Activated T-cell treated with anti-CD3 and anti-CD28 coated beads for 1 hour (primary cell): Measurements from ENCODE around the gene SPDYE3.
"Not testable (repeated sequence)": the region's sequence is repeated elsewhere in the genome, so short reads cannot be mapped to it uniquely, and the experiment has no call there.

Experiments
- DNase-seq: peaks from one replicate; pipeline ENCODE4 v3.0.0-alpha.2; 2020; ENCODE audit warnings: low read depth

The SPDYE3 gene

DNA sequence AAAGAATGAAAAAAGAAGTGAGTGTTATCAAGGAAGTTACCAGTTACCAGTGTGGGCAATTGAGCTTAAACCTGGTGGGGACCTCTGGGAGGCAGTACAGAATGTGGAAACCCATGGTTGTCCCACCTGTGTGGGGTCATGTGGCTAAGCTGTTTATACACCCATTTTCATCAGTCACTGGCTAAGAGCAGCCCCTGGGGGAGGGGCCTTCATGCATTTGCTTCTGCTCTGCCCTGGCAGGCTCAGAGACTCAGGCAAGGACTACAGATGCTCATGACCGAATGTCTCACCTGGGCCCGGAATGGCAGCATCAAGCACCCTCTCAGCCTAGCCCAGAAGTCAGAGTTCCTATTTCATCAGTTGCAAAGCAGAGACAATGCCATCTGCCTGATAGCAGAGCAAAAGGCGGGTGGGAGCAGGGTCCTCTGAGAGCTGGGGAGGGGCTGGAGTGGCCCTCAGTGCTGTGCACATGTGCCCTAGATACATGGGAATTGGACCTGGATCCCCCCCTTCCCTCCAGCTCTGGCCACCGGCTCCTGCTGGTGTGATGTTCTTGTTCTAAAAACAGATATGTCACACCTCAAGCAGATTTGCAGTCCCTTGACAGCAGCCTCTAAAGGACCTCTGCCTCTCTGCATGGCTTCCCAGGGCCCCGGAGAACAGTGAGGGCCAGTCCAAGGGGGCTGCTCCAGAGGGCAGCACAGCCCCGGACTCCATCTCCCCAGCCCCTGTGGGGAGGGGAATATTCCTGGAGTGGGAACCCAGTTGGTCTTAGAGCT is 20.1 kb upstream of the SPDYE3 start:
- not testable (repeated sequence) for DNase-seq

DNA sequence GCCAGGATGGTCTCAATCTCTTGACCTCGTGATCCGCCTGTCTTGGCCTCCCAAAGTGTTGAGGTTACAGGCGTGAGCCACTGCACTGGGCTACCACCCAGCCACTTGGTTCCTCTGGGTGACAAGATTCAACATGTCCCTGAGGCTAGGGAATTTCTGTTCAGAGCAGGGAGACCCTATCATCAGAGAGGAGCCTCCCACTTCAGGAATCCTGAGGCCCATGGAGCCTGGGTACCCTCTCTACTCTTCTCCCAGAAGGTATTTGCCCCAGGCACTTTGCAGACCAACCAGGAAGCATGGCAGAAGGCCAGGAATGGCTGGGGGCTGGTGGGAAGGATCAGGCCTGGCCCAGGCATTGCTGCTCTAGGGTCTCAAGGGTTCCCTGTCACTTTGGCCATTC is 19.2 kb upstream of the SPDYE3 start:
- DNase-seq, result not testable (repeated sequence)

DNA sequence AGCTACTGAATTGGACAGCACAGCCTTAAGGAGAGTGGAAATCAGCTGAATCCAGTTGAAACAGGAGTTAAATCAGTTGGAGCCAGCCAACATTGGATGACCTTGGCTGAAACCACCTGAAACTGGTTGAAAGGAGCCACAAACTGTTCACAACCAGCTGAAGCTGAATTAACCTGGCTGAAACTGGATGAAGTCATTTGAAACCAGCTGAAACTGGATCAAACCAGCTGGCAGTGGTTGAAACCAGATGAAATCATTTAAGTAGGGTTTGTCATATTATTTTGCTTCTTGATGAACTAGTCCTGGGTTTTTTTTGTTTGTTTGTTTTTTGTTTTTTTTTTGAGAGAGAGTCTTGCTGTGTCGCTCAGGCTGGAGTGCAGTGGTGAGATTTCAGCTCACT is 15.3 kb upstream of the SPDYE3 start:
- DNase-seq, result not testable (repeated sequence)

DNA sequence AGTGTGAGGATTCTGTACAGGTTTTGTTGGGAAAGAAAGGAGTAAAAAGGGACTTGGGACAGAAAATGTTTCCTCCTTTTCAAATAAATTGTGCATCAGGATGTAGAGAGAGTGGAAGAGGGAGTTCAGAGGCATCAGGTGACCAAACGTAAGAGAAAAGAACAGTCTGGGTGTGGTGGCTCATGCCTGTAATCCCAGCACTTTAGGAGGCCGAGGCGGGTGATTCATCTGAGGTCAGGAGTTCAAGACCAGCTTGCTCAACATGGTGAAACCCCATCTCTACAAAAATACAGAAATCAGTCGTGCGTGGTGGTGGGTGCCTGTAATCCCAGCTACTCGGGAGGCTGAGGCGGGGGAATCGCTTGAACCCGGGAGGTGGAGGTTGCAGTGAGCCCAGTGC is 12.2 kb upstream of the SPDYE3 start:
- DNase-seq, result not testable (repeated sequence)

DNA sequence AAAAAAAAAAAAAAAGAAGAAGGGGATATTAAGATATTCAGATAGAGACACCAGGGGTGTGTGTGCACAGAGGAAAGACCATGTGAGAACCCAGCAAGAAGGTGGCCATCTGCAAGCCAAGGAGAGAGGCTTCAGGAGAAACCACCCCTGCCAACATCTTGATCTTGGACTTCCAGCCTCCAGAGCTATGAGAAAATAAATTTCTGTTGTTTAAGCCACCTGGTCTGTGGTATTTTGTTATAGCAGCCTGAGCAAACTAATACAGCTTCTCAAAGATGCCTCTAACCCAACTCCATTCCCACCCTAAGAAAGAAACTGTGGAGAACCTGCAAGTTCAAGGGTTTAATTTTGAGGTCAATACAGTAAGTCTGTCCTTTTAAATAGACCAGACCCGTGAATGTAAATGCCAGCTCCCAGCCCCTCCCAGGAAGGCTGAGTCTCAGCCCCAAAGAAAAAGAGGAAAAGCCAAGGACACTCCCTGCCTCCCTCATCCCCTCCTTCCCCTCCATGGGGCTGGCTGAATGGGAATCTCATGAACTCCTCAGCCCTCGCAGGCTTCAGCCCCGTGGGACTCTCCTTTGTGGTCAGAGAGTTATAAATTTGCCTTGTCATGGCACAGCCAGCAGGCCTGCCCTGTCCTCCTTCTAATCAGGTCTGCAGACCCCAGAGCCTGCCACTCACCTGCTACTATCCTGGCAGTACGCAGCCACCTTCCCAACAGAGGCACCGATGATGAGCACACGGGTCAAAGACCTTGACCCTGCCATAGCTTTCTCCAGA is 9.5 kb upstream of the SPDYE3 start:
- DNase-seq, result not testable (repeated sequence)

DNA sequence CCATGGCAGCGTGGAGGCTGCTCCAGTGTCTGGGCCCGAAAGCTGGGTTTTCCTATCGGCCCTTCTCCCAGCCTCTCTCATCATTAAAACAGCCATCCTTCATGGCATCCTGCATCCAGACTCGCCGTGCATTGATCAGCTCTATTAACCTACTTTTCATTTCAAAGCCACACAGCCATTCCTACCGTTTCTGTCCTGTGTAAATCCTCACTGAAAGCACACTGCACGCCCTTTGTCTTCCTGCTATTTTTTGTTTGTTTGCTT is 8.9 kb upstream of the SPDYE3 start:
- not testable (repeated sequence) for DNase-seq

DNA sequence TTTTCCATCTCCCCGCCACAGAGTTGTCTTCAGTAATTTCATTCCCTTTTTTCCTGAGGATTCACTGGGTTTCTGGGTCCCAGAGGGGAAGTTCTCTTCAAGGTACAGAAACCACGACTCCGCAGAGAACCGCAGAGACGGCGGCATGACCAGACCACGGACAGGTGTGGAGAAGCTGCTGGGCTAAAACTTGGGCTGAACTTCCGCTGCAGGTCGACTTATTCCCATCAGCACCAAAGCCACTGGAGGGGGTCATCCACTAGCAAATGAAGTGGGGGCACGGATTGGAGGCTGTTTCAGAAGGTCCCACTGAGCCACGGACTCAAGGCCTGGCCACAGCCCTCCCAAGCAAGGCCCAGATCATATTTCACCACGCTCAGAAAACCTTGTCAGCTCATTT is 3.0 kb upstream of the SPDYE3 start:
- DNase-seq, result not testable (repeated sequence)

DNA sequence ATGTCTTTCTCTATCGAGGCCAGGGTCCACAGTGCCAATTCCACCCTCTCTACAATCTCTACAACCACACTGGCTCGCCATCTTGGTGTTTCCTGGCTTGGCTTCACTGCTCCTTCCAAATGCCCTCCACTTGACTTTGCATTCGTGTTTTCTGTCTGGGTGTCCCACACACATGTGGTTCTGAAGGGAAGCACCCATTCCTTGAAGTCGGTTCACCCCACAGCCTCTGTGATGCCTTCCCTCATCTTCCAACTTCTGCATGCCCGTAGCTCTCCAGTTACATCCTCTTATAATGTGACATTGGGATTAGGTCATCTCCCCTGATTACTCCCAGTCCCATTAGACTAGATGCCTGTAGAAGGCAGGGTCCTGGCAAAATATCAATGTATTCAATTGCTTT is 10.8 kb downstream of the SPDYE3 start:
- DNase-seq, result not testable (repeated sequence)

DNA sequence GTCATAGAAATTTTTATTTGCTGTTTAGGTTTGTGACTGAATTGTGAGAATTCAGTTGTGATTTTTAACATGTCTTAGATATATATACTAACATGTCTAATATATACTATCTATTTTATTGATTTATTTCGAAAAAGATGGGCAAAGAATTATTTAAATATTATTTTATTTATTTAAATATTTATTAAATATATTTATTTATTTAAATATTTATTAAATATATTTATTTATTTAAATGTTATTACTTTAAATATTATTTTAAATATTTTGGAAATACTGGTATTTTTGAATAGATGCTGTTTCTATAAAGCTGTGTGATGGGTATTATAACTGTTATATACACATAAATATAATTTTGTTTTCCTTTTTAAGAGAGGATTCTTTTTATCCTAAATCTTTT is 14.1 kb downstream of the SPDYE3 start:
- not testable (repeated sequence) for DNase-seq

DNA sequence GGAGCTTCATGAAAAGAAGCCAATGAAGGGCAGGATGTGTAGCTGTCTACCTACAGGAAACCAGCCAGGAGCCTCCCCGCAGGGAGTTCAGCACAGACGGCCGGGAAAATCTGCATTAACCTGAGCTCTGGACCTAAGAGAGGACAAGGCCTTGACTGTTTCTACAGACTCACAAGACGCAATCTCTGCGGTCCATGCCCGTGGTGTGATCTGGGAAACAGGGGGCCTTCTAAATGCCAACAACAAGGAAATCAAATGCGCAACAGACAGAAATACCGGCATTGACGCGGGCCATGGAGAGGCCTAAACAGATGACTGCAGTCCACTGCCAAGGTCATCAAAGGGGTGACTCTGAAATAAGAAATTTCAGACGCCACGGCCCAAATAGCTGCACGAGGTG is 16.7 kb downstream of the SPDYE3 start:
- not testable (repeated sequence) for DNase-seq

DNA sequence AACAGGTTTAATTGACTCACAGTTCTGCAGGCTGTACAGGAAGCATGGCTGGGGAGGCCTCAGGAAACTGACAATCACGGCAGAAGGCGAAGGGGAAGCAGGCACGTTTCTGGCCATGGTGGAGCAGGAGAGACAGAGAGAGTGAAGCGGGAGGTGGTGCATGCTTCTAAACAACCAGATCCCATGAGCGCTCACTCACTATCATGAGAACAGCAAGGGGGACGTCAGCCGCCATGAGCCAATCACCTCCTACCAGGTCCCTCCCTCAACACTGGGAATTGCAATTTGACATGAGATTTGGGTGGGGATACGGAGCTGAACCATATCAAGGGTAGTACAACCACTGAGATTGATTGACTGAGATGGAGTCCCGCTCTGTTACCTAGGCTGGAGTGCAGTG is 18.2 kb downstream of the SPDYE3 start:
- DNase-seq, result not testable (repeated sequence)

DNA sequence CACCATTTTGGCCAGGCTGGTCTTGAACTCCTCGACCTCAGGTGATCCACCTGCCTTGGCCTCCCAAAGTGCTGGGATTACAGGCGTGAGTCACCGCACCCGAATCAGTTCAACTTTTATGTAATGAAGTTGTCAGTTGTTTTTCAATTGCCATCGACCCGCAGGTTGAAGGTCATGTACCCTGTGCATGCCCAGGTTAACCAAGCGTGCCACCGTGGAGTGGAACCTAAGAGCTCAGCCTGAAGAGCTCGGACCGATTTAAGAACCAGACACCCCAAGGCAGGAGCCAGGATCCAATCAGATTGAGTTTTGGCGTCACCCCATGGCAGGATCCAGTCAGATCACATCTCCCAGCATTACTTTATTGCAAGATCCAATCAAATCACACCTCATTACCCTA is 19.4 kb downstream of the SPDYE3 start:
- DNase-seq, result not testable (repeated sequence)

DNA sequence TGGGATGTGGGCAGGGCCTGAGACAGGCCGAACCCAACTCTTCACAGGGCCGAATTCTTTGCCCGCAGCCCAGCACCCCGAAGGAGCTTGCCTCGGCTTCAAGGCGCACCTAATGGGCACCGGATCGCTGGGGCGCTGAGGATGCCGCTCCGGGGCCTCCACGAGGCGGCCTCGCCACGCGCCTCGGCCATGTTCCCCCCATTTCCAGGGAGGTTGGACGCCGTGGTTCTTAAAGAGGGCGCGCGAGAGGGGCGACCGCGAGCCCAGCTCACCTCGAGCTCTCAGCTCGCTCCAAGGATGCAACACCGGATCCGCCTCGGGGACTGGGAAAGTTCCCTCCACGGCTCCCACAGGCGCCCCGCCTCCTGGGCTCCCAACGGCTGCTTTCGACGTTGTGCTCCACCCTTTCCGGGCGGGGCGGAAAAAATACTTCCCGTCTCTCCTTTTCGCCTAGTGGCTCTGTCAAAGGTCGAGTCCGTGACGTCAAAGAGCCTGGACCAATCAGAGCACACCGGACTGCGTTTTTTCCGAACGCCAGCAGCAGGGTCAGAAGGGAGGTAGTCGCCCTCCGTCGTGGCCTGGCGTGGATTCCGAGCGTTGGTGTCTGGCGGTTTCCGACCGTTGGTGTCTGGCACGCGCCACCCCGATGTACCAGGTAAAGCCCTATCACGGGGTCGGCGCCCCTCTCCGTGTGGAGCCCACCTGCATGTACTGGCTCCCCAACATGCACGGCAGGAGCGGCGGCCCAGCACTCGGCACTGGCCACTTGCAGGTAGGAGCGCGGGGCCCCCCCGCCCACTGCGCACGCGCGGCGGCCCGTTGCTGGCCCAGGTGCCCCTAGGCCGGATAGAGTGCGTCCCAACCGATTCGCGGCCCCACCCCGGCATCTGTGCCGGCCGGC is 28.3 kb downstream of the SPDYE3 start:
- peak; percentile 67 for DNase-seq

DNA sequence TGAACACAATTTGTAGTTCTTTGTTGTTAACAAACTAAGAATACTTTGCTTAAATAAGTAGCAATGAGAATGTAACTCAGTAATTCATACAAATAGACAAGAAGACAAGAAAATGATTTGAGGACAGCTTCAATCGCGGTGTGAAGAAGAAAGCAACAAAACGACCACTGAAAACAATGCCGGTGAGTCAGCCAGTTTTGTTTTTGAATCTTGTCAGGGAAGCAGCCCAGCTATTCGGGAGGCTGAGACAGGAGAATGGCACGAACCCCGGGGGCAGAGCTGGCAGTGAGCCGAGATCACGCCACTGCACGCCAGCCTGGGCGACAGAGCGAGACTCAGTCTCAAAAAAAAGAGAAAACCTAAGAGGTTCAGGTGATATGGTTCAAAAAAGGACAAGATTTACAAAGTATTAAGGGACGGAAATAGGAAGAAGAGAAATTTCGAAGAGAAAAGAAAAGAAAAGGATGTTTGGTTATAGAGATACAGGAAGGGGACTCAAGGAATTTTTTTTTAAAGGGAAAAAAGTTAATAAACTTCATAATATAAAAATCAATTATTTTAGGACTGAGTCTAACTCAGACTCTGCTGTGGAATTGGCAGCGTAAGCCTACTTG is 30.7 kb downstream of the SPDYE3 start:
- not testable (repeated sequence) for DNase-seq

DNA sequence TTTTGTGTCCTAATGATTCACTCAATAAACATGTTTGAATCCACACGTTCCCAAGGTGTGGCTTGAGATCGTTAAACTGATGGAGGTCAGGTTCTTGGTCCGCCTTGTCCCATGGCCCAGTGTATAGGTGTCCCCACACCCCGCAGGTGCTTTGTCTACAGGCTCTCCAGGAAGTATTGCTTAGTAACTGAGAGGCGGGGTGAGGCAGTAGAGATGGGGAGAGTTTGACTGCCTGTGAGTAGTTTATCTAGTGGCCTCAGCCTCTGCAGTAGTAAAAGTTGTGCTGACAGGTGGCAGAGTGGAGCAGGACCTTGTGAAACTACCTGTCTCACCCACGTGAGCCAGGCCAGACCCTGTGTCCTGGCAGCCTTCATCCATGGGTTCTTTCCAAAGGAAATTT is 33.8 kb downstream of the SPDYE3 start:
- not testable (repeated sequence) for DNase-seq

DNA sequence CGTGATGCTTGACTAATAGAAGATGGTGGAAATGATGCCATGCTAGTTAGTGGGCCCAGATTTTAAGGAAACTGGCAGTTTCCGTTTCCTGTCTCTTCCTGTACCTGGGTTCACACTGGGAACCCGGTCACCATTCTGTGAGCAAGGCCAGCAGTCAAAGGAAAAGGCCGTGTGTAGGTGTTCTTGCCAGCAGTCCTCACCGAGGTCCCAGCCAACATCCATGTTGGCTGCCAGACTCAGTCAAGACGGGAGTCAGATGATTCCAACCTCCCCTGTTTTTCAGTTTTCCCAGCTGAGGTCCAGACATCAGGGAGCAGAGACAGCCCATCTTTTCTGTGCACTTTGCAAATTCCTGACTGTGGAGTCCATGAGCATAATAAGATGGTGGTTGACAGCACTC is 35.3 kb downstream of the SPDYE3 start:
- no peak for DNase-seq

DNA sequence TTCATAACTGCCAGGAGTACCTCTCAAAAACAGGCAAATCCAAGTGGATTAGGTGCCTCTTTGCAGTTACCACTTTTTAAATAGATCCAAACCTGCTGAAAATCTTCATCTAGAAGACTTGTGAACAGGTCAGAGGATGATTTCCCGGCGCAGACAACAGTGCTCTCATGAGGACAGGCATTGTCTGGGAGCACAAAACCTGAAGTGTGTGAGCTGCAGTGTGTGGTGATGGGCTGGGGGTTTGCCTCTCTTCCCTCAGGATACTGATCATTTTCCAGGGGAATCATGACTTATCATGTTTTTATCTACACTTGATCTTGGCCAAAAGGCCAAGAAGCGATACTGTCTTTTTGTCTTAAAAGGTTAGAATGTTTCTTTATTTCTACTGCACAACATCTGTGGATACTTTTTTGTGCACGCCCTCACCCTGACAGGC is 36.6 kb downstream of the SPDYE3 start:
- DNase-seq, result not testable (repeated sequence)

DNA sequence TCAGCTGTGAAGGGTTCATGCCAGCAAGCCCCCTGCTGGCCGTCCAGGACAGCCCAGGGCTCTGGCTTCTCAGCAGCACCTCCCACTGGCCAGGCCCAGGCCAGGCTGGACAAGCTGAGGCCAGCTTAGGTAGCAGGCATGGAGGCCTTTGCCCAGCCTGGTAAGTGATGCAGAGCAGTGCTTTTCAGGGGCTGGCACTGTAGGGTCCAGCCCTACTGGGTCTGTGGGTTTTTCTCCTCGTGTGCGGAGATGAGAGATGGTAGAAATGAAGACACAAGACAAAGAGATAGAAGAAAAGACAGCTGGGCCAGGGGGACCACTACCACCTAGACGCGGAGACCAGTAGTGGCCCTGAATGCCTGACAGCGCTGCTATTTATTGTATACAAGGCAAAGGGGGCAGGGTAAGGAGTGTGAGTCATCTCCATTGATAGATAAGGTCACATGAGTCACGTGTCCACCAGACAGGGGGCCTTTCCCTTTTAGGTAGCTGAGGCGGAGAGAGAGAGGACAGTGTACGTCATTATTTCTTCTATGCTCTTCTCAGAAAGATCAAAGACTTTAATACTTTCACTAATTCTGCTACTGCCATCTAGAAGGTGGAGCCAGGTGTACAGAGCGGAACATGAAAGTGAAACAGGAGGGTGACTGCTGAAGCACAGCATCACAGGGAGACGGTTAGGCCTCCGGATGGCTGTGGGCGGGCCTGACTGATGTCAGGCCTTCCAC is 37.2 kb downstream of the SPDYE3 start:
- DNase-seq, result peak; percentile 54

DNA sequence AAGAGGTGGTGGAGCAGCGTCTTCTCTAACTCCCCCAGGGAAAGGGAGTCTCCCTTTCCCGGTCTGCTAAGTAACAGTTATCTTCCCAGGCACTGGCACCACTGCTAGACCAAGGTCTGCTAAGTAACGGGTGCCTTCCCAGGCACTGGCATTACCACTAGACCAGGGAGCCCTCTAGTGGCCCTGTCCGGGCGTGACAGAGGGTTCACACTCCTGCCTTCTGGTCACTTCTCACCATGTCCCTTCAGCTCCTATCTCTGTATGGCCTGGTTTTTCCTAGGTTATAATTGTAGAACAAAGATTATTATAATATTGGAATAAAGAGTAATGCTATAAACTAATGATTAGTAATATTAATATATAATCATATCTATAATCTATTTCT is 37.8 kb downstream of the SPDYE3 start:
- peak; percentile 63 for DNase-seq

DNA sequence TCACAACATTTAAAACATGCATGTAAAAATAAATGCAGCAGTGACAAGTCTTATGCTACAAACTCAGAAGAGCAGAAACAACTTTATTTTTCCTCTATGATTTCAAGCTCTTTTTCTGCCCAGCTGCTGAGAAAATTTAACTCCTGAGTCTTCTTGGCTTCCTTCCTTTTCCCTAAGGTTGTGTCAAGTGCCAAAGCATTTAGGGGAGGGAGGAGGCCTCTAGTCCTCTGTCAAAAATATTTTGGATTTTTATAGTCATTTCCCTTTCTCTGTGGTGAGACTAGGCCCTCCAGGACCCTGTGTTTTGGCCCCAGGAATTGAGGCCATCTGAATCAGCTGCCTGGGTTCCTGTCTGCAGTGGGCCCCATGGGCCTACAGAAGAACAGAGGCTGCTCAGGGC is 39.4 kb downstream of the SPDYE3 start:
- DNase-seq, result no peak

DNA sequence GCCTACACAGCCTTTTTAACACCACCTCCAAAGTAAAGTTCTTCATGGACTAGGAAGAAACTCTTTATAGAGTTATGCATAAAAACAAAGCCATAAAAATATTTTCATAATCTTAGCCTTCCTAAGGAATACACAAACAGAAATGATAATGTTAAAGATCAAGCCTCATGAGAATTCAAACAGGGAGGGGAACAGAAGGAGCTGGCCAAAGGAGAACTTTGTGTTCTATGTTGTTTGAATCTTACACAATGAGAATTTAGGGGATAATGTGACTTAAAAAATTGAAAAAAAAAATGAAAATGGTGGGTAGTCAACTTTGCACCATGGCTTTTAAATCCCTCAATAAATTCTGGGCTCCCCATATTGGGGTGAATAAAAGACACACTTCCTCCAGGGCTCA is 41.3 kb downstream of the SPDYE3 start:
- DNase-seq, result no peak
